GM21529 (cell line): Measurements from ENCODE around the gene UNC5CL.

ENCODE experiments used
- ATAC-seq: cut with Tn5 transposase; IDR thresholded peaks from one replicate; pipeline ENCODE4 v1.9.1; 2021; ENCODE audit not compliant: unreplicated experiment

Gene UNC5CL

DNA sequence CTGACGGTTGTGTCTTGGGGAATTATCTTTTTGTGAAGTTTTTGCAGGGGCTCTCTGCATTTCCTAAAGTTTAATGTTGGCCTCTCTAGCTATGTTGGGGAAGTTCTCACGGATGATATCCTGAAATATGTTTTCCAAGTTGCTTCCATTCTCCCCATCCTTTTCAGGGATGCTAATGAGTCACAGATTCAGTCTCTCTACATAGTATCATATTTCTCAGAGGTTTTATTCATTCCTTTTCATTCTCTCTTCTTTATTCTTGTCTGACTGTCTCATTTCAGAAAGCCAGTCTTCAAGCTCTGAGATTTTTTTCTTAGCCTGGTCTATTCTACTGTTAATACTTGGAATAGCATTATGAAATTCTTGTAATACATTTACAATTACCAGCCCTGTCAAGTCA, 61.3 kb downstream of the UNC5CL start:
- ATAC-seq = no peak

DNA sequence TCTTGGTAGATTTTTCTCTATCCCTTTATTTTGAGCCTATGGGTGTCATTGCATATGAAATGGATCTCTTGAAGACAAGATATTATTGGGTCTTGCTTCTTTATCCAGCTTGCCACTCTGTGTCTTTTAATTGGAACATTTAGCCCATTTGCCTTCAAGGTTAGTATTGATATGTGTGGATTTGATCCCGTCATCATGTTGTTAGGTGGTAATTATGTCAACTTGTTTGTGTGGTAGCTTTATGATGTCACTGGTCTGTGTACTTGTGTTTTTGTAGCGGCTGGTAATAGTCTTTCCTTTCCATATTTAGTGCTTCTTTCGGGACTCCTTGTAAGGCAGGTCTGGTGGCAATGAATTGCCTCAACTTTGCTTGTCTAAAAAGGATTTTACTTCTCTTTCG, 61.9 kb downstream of the UNC5CL start:
- no peak for ATAC-seq
